Renal cortical epithelial cell (primary cell): Measurements from ENCODE around the gene RHOG. TPM values are rescaled to one million over a fixed set of nuclear protein-coding genes. Genes with fewer than 3 reads are reported as not detected.
"Not testable (repeated sequence)": the region's sequence is repeated elsewhere in the genome, so short reads cannot be mapped to it uniquely, and the experiment has no call there.

Experiments used
- DNase-seq: peaks from one replicate; pipeline ENCODE4 v3.0.0-alpha.2; 2011; ENCODE audit warnings: low read depth
- total RNA-seq: library from RNA; depleted of rRNA; stranded (reverse); fragments of >200 nt; gene quantifications from 2 replicates; pipeline ENCODE4 v1.2.3, GENCODE V29; 2014

RHOG gene
- total RNA-seq, 1 donor from 2014 or later: 20.5 TPM

DNA sequence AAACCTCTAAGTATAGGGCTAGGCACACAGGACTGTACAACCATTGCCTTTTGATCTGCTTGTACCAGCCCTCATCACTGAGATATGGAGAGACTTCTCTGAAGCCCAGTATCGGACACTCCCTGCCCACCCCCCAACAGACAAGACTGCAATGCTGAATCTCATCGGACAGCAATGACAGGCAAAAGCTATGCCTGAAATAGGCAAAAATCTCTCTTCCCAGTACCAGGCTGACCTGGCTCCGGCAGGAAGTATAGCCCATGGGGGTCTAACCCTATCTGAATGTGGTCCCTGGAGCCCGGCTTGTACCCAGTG, 6.5 kb downstream of the RHOG start:
- no peak for DNase-seq

DNA sequence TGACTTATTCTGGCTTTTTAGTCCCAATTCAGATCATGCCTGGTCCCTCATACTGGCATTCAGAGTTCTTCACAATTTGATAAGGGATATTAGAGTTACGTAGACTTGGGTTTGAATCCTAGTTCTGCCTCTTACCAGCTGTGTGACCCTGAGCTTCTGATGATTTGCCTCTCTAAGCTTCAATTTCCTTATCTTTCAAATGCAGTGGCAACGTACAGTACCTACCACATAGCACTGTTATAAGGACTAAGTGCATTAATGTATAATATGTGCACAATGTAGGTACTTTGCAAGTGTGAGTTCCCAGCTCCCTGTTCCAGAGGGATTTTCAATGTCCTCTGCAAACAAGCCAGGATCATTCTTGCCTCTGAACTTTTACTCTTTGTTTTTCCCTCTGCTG, 7.3 kb downstream of the RHOG start:
- no peak for DNase-seq

DNA sequence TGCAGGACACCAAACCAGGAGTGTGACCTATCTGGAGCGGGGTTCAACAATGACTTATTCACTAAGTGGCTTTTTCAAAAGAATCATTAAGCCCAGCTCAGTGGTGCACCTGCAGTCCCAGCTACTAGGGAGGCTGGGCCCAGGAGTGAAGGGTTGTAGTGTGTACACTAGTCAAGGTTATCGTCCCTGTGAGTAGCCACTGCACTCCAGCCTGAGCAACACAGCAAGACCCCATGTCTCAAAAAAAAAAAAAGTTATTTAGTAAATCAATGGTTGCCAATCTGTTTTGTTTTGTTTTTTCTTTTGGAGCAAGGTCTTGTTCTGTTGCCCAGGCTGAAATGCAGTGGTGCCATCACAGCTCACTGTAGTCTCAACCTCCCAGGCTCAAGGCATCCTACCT, 7.9 kb downstream of the RHOG start:
- no peak for DNase-seq

DNA sequence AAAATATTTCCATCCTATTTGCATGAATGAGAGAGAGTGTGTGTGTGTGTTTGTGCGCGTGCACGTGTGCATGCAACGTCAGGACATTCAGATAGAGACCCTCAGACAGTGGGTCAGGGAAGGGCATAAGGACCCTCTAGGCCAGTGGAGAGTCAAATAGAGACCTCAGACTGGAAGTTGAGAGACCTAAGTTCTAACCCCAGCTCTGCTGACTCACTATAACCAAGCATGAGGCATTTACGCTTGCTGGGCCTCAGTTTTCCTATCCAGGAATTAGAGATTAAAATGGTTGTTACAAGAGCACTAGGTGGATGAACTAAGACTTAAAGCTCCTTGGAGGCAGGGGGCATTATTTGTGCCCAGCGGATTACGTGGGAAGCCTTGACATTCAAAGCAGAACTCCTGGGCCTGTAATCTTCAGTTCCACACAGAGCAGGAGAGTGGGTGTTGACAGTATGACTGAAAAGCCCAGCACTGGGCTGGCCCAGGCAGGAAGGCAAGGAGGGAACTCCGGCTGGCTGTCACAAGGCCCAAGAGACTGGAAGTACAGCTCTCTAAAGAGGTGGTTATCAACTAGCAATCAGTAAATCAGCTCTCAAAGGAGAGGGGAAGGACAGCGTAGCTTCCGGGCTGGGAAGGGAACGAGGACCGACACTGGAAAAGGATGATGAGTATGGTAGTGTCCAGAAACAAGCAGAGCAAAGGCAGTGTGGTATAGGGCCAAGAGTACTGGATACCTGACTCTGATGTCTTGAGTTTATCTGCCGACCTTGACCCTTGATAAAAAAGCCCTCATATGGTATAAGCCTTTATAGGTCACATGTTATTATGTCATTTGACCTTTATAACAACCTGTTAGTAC, 9.2 kb downstream of the RHOG start:
- no peak for DNase-seq

DNA sequence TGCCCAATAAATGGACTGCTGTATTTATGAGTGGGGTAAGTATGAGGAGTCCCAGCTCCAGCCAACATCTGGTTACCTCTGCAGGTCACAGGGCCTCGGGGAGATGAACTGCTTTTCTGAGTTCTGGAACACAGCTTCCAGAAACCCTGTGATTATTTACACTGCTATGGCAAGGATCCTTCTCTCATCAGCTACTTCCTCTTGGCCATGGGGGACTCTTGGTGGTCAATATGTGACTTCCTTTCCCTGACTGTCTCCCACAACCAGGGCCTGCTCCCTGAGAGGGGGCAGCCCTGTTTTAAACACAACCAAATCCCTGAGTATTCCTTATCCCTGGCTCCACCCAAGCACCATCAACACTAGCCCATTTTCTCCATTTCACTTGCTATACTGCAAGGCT, 10.0 kb downstream of the RHOG start:
- DNase-seq: no peak

DNA sequence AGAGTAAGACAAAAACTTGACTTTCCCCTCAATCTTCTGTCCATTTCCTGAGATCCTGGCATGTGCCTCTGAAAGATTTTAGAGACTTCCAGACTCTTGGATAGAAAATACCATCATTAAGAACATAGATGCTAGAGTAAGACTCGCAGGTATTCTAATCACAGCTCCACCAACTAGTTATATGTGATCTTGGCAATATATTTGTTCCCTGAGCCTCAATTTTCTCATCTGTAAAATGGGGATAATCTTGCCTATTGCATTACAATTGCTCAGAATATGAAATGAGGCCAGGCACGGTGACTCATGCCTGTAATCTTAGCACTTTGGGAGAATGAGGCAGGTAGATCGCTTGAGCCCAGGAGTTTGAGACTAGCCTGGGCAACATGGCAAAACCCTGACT, 10.7 kb downstream of the RHOG start:
- no peak for DNase-seq

DNA sequence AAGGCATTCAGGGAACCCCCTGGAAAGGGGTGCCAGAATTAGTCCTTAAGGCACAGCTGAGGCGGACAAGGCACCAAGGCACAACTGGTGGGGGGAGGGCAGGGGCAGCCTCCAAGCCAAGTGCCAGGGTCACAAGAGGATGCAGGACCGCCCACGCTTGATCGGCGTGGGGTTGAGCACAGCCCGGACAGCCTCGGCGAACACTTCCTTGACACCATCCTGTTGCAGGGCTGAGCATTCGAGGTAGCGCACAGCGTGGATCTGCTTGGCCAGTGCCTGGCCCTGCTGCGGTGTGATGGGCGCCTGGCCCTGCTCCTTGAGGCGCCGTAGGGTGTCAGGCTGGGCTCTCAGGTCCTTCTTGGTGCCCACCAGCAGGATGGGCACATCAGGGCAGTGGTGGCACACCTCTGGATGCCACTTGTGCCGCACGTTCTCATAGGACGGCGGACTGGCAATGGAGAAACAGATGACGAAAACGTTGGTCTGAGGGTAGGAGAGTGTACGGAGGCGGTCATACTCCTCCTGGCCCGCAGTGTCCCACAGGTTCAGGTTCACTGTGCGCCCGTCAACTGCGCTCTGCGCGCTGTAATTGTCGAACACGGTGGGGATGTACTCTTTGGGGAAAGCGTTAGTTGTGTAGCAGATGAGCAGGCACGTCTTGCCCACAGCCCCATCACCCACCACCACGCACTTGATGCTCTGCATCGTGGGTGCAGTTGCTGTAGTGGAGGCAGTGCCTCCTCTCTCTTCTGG, 13.1 kb downstream of the RHOG start:
- DNase-seq: no peak

DNA sequence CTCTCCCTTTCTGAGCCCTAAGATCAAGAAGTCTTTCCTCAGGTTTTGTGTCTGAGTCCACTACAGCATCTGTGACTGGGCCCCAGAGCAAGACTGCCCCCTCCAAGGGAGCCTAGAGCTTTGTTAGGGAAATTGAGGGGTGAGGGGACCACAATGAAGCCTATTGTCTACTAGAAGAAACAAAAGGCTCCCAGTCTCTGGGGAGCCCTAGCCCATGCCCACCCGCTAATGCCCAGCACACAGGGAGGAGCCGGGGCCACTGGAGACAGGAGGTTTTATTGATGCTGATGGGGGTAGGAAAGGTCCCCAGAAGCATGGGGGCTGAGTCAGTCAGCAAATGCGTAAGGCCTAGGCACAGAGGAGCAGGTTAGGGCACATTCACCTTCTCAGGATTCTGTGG, 14.0 kb downstream of the RHOG start:
- no peak for DNase-seq

DNA sequence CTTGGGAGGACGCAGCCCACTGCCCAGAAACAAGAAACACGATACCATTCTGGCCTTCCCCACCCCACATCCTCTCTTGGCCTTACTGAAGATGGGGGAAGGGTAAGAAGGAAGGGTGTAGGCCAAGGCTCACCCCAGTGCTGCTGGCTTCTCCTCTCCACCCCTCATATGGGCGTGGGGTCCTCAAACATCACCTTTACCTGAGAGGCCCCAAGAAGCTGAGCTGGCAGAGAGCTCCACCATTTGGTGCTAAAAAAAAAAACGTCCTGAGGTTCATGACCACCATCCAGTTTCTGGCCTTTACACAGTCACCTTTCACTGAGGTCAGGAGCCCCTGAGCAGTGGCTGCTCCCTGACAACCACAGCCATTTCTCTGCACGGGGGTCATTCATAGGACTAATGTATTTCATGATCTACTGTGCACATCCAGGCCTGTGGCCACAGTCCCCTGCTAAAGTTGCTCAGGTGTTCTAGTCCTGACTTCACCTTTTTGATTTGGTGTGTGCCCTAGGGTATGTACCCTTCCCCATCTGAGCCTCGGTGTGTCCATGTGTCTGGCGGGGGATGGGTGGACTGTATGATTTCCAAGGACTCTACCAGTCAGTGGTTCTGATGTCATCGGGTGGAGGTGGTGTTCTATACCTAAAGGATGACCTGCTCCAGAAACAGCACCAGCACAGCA, 15.1 kb downstream of the RHOG start:
- DNase-seq: no peak

DNA sequence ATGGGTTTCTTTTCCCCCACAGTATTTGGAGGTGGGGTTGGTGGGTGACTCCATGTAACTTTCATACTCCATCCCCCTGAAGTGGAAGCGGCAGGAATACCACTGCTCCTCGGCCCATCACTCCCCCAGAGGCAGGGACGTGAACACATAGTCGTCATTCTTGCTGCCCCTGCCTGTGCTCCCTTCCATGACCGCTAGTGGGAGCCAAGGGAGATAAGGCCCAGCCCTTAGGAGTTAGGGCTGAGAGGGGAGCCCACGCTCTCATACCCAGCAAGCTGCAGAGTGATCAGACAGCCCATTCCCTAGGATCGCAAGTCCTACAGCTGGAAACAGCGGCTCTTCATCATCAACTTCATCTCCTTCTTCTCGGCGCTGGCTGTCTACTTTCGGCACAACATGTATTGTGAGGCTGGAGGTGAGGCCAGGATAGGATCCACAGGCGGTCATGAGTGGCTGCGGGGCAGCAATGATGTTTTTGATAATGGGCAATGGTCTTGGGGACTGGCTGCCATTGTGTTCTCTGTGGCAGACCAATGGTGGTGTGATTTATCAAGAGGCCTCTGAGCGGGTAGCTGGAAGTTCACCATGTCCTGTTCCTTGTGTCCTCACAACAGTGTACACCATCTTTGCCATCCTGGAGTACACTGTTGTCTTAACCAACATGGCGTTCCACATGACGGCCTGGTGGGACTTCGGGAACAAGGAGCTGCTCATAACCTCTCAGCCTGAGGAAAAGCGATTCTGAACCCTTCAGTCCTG, 15.9 kb downstream of the RHOG start:
- no peak for DNase-seq

DNA sequence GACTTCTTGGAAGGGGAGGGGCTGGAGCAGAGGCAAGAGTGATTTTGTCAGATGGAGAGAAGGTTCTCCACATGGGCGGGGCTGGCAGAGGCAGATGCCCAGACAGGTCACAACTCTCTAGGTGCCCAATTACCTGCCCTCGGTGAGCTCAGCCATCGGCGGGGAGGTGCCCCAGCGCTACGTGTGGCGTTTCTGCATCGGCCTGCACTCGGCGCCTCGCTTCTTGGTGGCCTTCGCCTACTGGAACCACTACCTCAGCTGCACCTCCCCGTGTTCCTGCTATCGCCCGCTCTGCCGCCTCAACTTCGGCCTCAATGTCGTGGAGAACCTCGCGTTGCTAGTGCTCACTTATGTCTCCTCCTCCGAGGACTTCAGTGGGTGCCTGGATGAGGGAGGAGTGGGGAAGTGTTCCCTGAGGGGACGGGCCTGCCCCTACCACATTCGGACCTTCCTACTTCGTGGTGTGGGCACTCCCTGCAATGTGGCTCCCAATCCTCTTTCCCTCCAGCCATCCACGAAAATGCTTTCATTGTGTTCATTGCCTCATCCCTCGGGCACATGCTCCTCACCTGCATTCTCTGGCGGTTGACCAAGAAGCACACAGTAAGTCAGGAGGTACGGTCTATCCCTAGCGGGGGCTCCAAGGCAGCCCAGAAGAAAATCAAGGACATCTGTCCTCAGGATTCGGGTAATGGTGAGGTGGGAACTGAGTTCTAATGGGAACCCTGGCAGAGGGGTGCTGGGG, 16.8 kb downstream of the RHOG start:
- no peak for DNase-seq

DNA sequence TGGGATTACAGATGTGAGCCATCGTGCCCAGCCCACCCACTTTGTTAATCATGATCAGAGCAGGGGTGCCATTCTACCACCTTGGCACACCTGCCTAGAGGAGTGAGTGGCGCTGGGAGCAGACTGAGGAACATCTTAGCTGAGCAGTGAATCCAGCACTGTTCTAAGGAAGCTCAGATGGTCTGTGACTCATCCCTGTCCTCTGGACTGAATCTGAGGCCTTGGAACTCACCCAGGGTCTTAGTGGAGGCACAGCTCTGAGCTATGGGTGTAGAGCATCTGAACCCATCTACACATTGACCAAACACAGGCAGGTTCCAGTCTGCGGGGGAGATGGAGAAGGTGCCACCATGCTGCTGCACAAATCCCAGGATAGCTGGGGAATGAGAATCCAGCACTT, 17.5 kb downstream of the RHOG start:
- peak; percentile 77 for DNase-seq

DNA sequence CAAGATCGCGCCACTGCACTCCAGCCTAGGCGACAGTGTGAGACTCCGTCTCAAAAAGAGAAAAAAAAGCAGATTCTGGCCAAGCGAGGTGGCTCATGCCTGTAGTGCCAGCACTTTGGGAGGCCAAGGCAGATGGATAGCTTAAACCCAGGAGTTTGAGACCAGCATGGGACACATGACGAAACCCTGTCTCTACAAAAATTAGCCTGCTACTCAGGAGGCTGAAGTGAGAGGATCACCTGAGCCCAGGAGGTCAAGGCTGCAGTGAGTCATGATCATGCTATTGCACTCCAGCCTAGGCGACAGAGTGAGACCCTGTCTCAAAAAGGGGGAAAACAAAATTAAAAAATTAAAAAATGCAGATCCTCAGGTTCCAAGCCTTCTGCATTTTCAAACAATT, 18.4 kb downstream of the RHOG start:
- no peak for DNase-seq

DNA sequence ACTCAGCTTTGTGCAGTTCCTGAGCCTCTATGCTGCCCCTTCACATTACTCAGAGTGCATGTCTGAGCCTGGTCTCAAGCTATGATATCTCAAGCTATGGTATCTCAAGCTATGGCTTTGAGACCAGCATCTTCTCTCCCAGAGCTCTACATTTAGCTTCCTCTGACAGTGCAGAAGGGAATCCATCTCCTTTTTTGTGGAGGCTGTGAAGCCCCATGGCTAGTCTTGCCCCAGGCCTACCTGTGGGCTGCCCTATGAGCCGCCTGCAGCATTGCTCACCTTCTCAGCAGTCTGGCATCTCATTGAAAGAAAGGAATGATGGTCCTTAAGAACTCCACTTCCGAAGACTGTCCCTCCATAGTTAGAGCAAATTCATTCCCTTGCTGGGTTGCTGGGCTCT, 19.8 kb downstream of the RHOG start:
- no peak for DNase-seq

DNA sequence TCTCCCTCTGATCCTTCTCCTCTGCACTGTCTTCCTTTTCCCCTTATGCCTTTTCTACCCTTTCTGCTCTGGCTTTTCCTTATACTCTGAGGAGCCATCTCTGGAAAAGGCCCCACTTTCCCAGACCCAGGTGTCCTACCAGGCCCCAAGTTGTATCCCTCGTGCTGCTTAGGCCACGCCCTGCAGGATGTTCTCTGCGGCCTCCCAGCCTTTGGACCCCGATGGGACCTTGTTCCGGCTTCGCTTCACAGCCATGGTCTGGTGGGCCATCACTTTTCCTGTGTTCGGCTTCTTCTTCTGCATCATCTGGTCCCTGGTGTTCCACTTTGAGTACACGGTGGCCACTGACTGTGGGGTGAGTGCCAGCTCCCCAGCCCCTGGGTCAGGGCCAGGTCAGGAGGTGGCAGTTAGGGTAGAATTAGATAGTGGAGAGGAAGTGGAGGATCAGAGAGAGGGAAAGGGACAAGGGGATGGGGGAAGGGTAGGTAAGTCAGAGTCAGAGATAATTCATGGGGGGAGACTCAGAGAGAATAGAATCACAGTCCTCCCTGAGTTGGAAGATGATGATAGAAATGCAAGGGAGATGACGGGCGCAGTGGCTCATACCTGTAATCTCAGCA, 23.5 kb downstream of the RHOG start:
- DNase-seq: no peak

DNA sequence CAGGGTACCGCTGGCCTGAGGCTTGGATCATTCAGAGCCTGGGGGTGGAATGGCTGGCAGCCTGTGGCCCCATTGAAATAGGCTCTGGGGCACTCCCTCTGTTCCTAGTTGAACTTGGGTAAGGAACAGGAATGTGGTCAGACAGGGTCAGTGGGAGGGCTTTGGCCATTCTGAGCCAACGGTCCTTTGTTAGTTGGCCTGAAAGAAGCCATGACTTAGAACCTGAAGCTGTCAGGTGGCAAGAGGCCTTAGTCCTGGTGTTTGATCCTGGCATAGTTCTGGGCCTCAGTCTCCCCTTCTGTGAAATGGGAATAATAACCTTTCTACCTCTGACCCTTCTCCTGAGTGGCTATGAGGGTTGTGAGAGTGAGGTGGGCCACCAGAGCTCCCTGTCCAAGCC, 24.1 kb downstream of the RHOG start:
- DNase-seq: no peak

DNA sequence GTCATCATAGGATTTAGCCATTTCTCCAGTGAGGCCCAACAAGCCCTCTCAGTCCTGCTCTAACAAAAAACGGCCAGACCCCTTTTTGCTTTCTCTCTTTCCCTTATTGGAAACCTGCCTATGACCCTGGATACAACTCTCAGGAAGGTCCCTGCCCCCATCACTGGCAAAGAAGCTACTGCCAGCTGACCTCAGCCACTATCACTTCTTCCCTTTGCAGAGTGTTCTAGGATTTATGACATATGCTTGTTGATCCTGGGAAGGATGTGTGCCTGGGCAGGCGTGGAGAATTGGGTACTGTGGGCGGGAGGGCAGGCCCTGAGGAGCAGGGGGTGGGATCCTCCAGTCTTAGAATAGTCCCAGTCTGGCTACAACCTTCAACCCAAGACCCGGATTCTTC, 24.9 kb downstream of the RHOG start:
- DNase-seq: no peak

DNA sequence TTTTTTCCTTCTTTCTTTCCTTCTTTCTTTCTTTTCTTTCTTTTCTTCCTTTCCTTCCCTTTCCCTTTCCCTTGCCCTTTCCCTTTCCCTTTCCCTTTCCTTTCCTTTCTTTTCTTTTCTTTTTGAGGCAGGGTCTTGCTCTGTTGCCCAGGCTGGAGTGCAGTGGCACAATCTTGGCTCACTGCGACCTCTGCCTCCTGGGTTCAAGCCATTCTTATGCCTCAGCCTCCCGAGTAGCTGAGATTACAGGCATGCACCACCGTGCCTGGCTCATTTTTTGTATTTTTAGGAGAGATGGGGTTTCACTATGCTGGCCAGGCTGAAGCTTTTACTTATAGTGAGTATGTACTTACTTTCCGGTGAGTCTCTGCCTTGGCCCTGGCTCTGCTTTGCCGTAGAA, 25.9 kb downstream of the RHOG start:
- DNase-seq: not testable (repeated sequence)

DNA sequence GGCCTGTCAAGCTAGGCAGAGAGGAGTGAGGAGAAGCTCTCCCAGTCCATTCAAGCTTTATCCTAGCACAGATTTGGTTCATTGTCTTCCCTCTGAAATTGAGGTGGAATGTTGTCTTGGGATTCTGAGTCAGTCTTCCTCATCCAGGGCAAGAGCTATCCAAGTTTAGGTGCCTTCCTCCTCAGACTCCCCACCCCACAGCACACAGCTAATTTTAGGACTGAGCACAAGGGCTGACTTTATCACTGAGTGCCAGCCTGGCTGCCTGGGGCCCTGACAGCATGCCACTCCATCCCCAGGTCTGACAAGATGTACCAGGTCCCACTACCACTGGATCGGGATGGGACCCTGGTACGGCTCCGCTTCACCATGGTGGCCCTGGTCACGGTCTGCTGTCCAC, 29.8 kb downstream of the RHOG start:
- DNase-seq: no peak

DNA sequence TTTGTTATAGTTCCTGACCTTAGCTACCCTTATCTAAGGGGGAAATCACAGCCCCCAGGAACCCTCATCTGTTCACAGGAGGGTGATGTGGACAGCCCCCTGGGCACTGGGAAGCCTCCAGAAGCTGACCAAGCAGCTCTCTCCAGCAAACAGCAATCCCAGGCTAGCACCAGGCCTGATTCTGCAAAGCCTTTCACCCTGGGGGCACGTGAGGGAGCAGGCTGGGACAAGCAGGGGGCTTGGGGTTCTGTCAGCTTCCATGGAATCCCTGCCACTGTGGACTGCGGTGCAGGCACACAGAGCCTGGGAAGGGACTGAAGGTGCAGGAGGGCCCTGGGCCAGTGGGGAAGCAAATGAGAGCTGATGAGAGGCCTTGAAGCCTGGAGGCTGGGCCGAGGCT, 30.3 kb downstream of the RHOG start:
- DNase-seq: no peak

DNA sequence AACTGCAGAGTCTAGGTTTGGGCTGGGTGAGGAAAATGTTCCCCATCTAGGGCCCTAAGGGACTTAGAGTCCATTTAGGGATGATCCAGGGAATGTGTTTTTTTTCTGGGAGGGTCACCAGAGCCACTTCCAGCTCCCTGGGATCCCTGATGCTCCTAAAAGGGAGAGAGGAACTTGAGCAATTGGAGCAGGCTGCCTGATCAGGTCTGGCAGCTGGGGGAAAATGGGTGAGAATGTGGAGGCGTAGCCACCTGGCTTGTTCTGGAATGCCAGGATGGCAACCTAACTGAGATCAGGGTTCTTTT, 31.2 kb downstream of the RHOG start:
- DNase-seq: no peak
